ENCODE measurements around the gene LAMA2. TPM values are rescaled to one million over a fixed set of nuclear protein-coding genes. Genes with fewer than 3 reads are reported as not detected.

Gene LAMA2
- total and polyA plus RNA-seq, 8 donors: 3.4 to 110 (median 31.6) TPM

DNA sequence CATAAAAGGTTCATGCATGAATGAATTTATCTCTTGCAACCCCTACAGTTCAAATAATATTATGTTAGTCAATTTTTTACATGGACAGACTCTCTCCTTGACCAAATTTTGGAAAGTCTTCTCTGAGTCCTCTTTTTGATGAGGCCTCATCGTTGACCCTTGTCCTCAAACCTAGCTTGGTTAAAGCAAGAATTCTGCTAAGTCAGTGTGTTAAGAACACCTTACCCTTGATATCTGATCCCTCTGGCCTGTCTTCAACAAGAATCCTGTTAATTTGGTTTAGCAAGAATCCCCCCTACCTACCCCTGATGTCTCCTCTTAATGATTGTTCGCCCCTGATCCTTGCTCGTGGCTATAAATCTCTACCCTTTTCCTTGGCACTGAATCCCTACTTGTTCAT lies 301.4 kb downstream of the LAMA2 start:
- H3K27me3 ChIP-seq: no peaks in the 10 kb centered on the region
- 86 to 93% (median 91%) methylated on average over 3 of the region's 3 CpGs for WGBS, 5 donors
- H3K36me3 ChIP-seq: no peaks in the 10 kb centered on the region
- DNase-seq: no peak
- no peaks in the 10 kb centered on the region for H3K9me3 ChIP-seq
- TF ChIP-seq POLR2A (IDR thresholded peaks at IDR 0.05) (no peak), EP300 (IDR thresholded peaks at IDR 0.05) (no peak), POLR2AphosphoS5 (IDR thresholded peaks at IDR 0.05) (no peak)
- TF ChIP-seq, protein P1, sequence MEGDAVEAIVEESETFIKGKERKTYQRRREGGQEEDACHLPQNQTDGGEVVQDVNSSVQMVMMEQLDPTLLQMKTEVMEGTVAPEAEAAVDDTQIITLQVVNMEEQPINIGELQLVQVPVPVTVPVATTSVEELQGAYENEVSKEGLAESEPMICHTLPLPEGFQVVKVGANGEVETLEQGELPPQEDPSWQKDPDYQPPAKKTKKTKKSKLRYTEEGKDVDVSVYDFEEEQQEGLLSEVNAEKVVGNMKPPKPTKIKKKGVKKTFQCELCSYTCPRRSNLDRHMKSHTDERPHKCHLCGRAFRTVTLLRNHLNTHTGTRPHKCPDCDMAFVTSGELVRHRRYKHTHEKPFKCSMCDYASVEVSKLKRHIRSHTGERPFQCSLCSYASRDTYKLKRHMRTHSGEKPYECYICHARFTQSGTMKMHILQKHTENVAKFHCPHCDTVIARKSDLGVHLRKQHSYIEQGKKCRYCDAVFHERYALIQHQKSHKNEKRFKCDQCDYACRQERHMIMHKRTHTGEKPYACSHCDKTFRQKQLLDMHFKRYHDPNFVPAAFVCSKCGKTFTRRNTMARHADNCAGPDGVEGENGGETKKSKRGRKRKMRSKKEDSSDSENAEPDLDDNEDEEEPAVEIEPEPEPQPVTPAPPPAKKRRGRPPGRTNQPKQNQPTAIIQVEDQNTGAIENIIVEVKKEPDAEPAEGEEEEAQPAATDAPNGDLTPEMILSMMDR (IDR thresholded peaks at IDR 0.05): no peak
- no peaks in the 10 kb centered on the region for H3K4me1 ChIP-seq
- intact Hi-C loops (cut with DNase I; ENCODE audit: low total_unique reads): no loop called here
- H3K27ac ChIP-seq: no peak overlapping the region
- H3K4me3 ChIP-seq: no peak overlapping the region

- no peak overlapping the region for H3K27ac ChIP-seq
- intact Hi-C loops (cut with DNase I; ENCODE audit: low total_unique reads): no loop called here
Measured at GRCh38 chr6:129184808-129185366, 301.9 kb downstream of the LAMA2 start.

DNA sequence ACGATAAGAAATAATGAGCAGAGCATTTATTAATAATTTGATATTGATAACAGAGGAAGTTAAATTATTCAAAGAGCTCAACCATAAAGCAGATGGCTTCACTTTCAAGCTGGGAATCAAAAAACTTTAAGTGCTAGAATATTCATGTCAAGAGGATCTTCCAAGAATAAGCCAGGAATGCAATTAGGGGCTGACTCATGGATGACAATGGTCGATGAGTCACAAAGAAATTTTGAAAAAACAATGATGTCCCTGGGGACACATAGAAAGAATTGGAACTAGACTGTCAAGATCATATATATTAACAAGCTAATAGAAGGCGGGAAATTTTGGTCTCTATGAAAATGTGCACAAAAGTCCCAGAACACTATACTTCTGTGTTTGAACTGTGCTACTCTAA lies 304.1 kb downstream of the LAMA2 start:
- WGBS, 5 donors: 80 to 90% (median 86%) methylated on average over 3 of the region's 3 CpGs
- no peaks in the 10 kb centered on the region for H3K4me1 ChIP-seq
- TF ChIP-seq EP300 (IDR thresholded peaks at IDR 0.05) (no peak), POLR2AphosphoS5 (IDR thresholded peaks at IDR 0.05) (no peak), POLR2A (IDR thresholded peaks at IDR 0.05) (no peak)
- H3K27ac ChIP-seq: no peak overlapping the region
- H3K27me3 ChIP-seq: no peaks in the 10 kb centered on the region
- peaks cover 0 to 9% (median 2%) of the 10 kb centered on the region in 4 donors for H3K36me3 ChIP-seq
- H3K4me3 ChIP-seq: no peak overlapping the region
- H3K9me3 ChIP-seq: no peaks in the 10 kb centered on the region
- DNase-seq: no peak
- intact Hi-C loops (cut with DNase I; ENCODE audit: low total_unique reads): no loop called here

More at GRCh38 chr6:129184808-129185366, 301.9 kb downstream of the LAMA2 start:
- 43 to 100% (median 96%) methylated on average over 1 of the region's 1 CpG for WGBS, 5 donors
- Histone ChIP-seq H3K9me3 (no peaks in the 10 kb centered on the region), H3K4me3 (no peak overlapping the region), H3K36me3 (no peaks in the 10 kb centered on the region), H3K4me1 (no peaks in the 10 kb centered on the region), H3K27me3 (no peaks in the 10 kb centered on the region)
- TF ChIP-seq, protein P1 (IDR thresholded peaks at IDR 0.05): no peak
- no peak for TF ChIP-seq POLR2A (IDR thresholded peaks at IDR 0.05)
- TF ChIP-seq EP300 (IDR thresholded peaks at IDR 0.05): no peak
- no peak for TF ChIP-seq POLR2AphosphoS5 (IDR thresholded peaks at IDR 0.05)
- no peak for DNase-seq

GRCh38 chr6:129188306-129188705 lies 305.4 kb downstream of the LAMA2 start:
- TF ChIP-seq, protein P1 (IDR thresholded peaks at IDR 0.05): no peak
- TF ChIP-seq EP300 (IDR thresholded peaks at IDR 0.05) (no peak), POLR2AphosphoS5 (IDR thresholded peaks at IDR 0.05) (no peak), POLR2A (IDR thresholded peaks at IDR 0.05) (no peak)
- peaks cover 0 to 15% (median 6%) of the 10 kb centered on the region in 4 donors for H3K36me3 ChIP-seq
- no peaks in the 10 kb centered on the region for H3K4me1 ChIP-seq
- H3K4me3 ChIP-seq: no peak overlapping the region
- no peaks in the 10 kb centered on the region for H3K27me3 ChIP-seq
- no peak for DNase-seq
- WGBS, 5 donors: 77 to 90% (median 84%) methylated on average over 2 of the region's 2 CpGs
- no peaks in the 10 kb centered on the region for H3K9me3 ChIP-seq
- intact Hi-C loops (cut with DNase I; ENCODE audit: low total_unique reads): no loop called here
- no peak overlapping the region for H3K27ac ChIP-seq

GRCh38 chr6:129188795-129189194 lies 305.9 kb downstream of the LAMA2 start:
- Histone ChIP-seq H3K36me3 (peaks cover 0 to 15% (median 6%) of the 10 kb centered on the region in 4 donors), H3K4me3 (no peak overlapping the region), H3K27me3 (no peaks in the 10 kb centered on the region), H3K4me1 (no peaks in the 10 kb centered on the region), H3K27ac (no peak overlapping the region), H3K9me3 (no peaks in the 10 kb centered on the region)
- 71 to 89% (median 73%) methylated on average over 2 of the region's 2 CpGs for WGBS, 5 donors
- DNase-seq: no peak
- TF ChIP-seq, protein P1 (IDR thresholded peaks at IDR 0.05): no peak
- TF ChIP-seq POLR2A (IDR thresholded peaks at IDR 0.05): no peak
- no peak for TF ChIP-seq EP300 (IDR thresholded peaks at IDR 0.05)
- no peak for TF ChIP-seq POLR2AphosphoS5 (IDR thresholded peaks at IDR 0.05)
- intact Hi-C loops (cut with DNase I; ENCODE audit: low total_unique reads): no loop called here

Measured in stomach (tissue), 9 donors.